H1 (cell line): ENCODE data around the gene UGT1A6. TPM values are rescaled to one million over a fixed set of nuclear protein-coding genes. Genes with fewer than 3 reads are reported as not detected.
A peak's percentile ranks its signal among the peaks of the same experiment; 100 is the strongest.

Experiments
- CTCF ChIA-PET: fragments of 300-600 bp; sonication (Branson Sonifier 250); formaldehyde crosslinking; loops from one replicate; lab custom pipeline; 2021; ENCODE audit not compliant: partially characterized antibody; lab: Charles Lee
- POLR2A ChIA-PET: fragments of 300-600 bp; sonication (Branson Sonifier 250); formaldehyde crosslinking; loops from one replicate; lab custom pipeline; 2021; ENCODE audit warnings: inconsistent platforms; ENCODE audit not compliant: partially characterized antibody; lab: Charles Lee
- DNase-seq, 2 experiments: peaks; one replicate each; pipeline versions ENCODE4 v3.0.0 to v3.0.0-alpha.2; 2010 to 2022; ENCODE audit warnings: low spot score in 2 of 2, low read depth in 1 of 2, mixed read lengths in 1 of 2
- FAIRE-seq: peaks from 2 replicates; lab custom pipeline; 2011; peaks lifted over from hg19 to GRCh38; lab: Jason Lieb, UNC
- H2AFZ ChIP-seq: 2 replicates; pipeline ENCODE4 v1.8.1; 2012; ENCODE audit warnings: low read length, inconsistent platforms
- H2AK5ac ChIP-seq: 2 replicates; pipeline ENCODE4 v1.6.1; 2013; ENCODE audit warnings: low read depth, low read length
- H2BK120ac ChIP-seq: replicated peaks from 2 replicates; pipeline ENCODE3; 2013; ENCODE audit warnings: low read depth, low read length, inconsistent platforms
- H2BK12ac ChIP-seq: 2 replicates; pipeline ENCODE4 v1.6.1; 2013; ENCODE audit warnings: low read depth, low read length
- H2BK15ac ChIP-seq: 2 replicates; pipeline ENCODE4 v1.6.1; 2013; ENCODE audit warnings: low read length
- H2BK20ac ChIP-seq: 2 replicates; pipeline ENCODE4 v1.6.1; 2013; ENCODE audit warnings: low read length
- H2BK5ac ChIP-seq: 2 replicates; pipeline ENCODE4 v1.6.1; 2013; ENCODE audit warnings: low read depth, low read length
- H3K14ac ChIP-seq: 2 replicates; pipeline ENCODE4 v1.6.1; 2013; ENCODE audit warnings: inconsistent platforms; ENCODE audit not compliant: insufficient read length
- H3K18ac ChIP-seq: 2 replicates; pipeline ENCODE4 v1.6.1; 2013; ENCODE audit warnings: low read length; ENCODE audit errors: extremely low read depth
- H3K23ac ChIP-seq: 2 replicates; pipeline ENCODE4 v1.6.1; 2013; ENCODE audit warnings: inconsistent platforms; ENCODE audit not compliant: insufficient read length
- H3K23me2 ChIP-seq: 2 replicates; pipeline ENCODE4 v1.6.1; 2013; ENCODE audit warnings: low read depth, low read length
- H3K27ac ChIP-seq: 2 replicates; pipeline ENCODE4 v1.6.1; 2011; ENCODE audit warnings: low read depth, low read length, inconsistent platforms
- H3K27me3 ChIP-seq, 4 experiments: replicated peaks in 1 of 4; 1 replicate in 1 of 4; 2 replicates in 3 of 4; pipeline versions ENCODE4 v1.6.1 to v1.8.1; 2011 to 2013; ENCODE audit warnings: low read length in 3 of 4, mild to moderate bottlenecking in 3 of 4, inconsistent platforms in 2 of 4, mixed read lengths in 2 of 4, moderate library complexity in 1 of 4; ENCODE audit not compliant: control insufficient read depth in 3 of 4, insufficient read depth in 3 of 4; ENCODE audit errors: extremely low read depth in 1 of 4
- H3K36me3 ChIP-seq, 4 experiments: 2 replicates each; pipeline versions ENCODE4 v1.6.1 to v1.8.1; 2011 to 2013; ENCODE audit warnings: mild to moderate bottlenecking in 4 of 4, low read length in 3 of 4, moderate library complexity in 2 of 4, control low read depth in 1 of 4, inconsistent platforms in 1 of 4; ENCODE audit not compliant: insufficient read depth in 4 of 4, control insufficient read depth in 2 of 4
- H3K4ac ChIP-seq: replicated peaks from 2 replicates; pipeline ENCODE3; 2013; ENCODE audit warnings: low read length, low read depth, mixed read lengths, inconsistent platforms; ENCODE audit not compliant: insufficient read length
- H3K4me1 ChIP-seq, 4 experiments: replicated peaks in 1 of 4; 1 replicate in 1 of 4; 2 replicates in 3 of 4; pipeline versions ENCODE4 v1.6.1 to v1.8.1; 2011 to 2013; ENCODE audit warnings: low read length in 3 of 4, inconsistent platforms in 2 of 4, mixed read lengths in 1 of 4; ENCODE audit not compliant: insufficient read depth in 4 of 4, control insufficient read depth in 3 of 4
- H3K4me2 ChIP-seq, 2 experiments: 2 replicates each; pipeline versions ENCODE4 v1.6.1 to v1.8.1; 2011 to 2013; ENCODE audit warnings: low read depth in 2 of 2, low read length in 2 of 2, control low read depth in 1 of 2, inconsistent platforms in 1 of 2, mild to moderate bottlenecking in 1 of 2; ENCODE audit not compliant: insufficient read depth in 1 of 2
- H3K4me3 ChIP-seq, 4 experiments: fragments of 200-600, 300-600 bp in 1 of 4; sonication (generic), shearing (Covaris generic), sonication (Bioruptor Twin) in 1 of 4; 2 replicates each; pipeline versions ENCODE4 v1.5.1 to v1.8.1; 2011 to 2016; ENCODE audit warnings: low read length in 4 of 4, low read depth in 3 of 4, control low read depth in 2 of 4, inconsistent platforms in 2 of 4, mild to moderate bottlenecking in 2 of 4, mixed read lengths in 1 of 4, moderate library complexity in 1 of 4; ENCODE audit not compliant: insufficient read depth in 2 of 4; ENCODE audit errors: extremely low read depth in 1 of 4
- H3K56ac ChIP-seq: replicated peaks from 2 replicates; pipeline ENCODE3; 2013; ENCODE audit warnings: low read depth, mild to moderate bottlenecking, mixed read lengths, low read length, inconsistent platforms; ENCODE audit not compliant: insufficient read length
- H3K79me1 ChIP-seq: 2 replicates; pipeline ENCODE4 v1.6.1; 2013; ENCODE audit warnings: low read depth, low read length, control low read depth
- H3K79me2 ChIP-seq, 2 experiments: 2 replicates each; pipeline versions ENCODE4 v1.6.1 to v1.8.1; 2012 to 2013; ENCODE audit warnings: low read length in 2 of 2, mild to moderate bottlenecking in 2 of 2, inconsistent platforms in 1 of 2; ENCODE audit not compliant: insufficient read depth in 2 of 2, control insufficient read depth in 1 of 2
- H3K9ac ChIP-seq, 4 experiments: replicated peaks in 1 of 4; 1 replicate in 1 of 4; 2 replicates in 3 of 4; pipeline versions ENCODE4 v1.6.1 to v1.8.1; 2011 to 2013; ENCODE audit warnings: low read depth in 3 of 4, low read length in 3 of 4, control low read depth in 2 of 4, mild to moderate bottlenecking in 2 of 4, moderate library complexity in 2 of 4, inconsistent platforms in 1 of 4; ENCODE audit errors: extremely low read depth in 1 of 4
- H3K9me3 ChIP-seq, 2 experiments: 2 replicates each; pipeline versions ENCODE4 v1.6.1 to v1.8.1; 2012 to 2013; ENCODE audit warnings: mild to moderate bottlenecking in 2 of 2, moderate library complexity in 2 of 2, control low read depth in 1 of 2, inconsistent platforms in 1 of 2, low read depth in 1 of 2, low read length in 1 of 2, mixed read lengths in 1 of 2; ENCODE audit not compliant: insufficient read depth in 2 of 2
- H4K20me1 ChIP-seq, 2 experiments: replicated peaks in 1 of 2; 2 replicates each; pipeline versions ENCODE3 to v1.8.1; 2011 to 2013; ENCODE audit warnings: inconsistent platforms in 2 of 2, low read length in 2 of 2, mild to moderate bottlenecking in 1 of 2; ENCODE audit not compliant: insufficient read depth in 2 of 2, control insufficient read depth in 1 of 2
- H4K5ac ChIP-seq: 2 replicates; pipeline ENCODE4 v1.6.1; 2013; ENCODE audit warnings: low read length, low read depth, mixed read lengths, inconsistent platforms; ENCODE audit not compliant: insufficient read length
- H4K8ac ChIP-seq: 2 replicates; pipeline ENCODE4 v1.8.0; 2013; ENCODE audit warnings: mild to moderate bottlenecking, moderate library complexity, low read length, inconsistent platforms; ENCODE audit not compliant: insufficient read depth; ENCODE audit errors: extremely low read depth
- H4K91ac ChIP-seq: replicated peaks from 2 replicates; pipeline ENCODE3; 2013; ENCODE audit warnings: low read length, mixed read lengths, inconsistent platforms; ENCODE audit not compliant: insufficient read length
- BACH1 ChIP-seq: IDR thresholded peaks from 2 replicates; pipeline ENCODE4 v1.6.1; 2012; ENCODE audit warnings: low read length, improper control_type of control experiment
- HDAC6 ChIP-seq: IDR thresholded peaks from one replicate; pipeline ENCODE4 v1.7.1; 2012; ENCODE audit warnings: low read depth, mild to moderate bottlenecking, inconsistent platforms, low read length, moderate library complexity
- NRF1 ChIP-seq: IDR thresholded peaks from 2 replicates; pipeline ENCODE4 v1.6.1; 2011; ENCODE audit warnings: mild to moderate bottlenecking, low read depth, low read length, improper control_type of control experiment
- POLR2A ChIP-seq, 2 experiments: IDR thresholded peaks; 1 replicate in 1 of 2; 2 replicates in 1 of 2; pipeline ENCODE4 v1.6.1; 2011; ENCODE audit warnings: low read depth in 2 of 2, low read length in 2 of 2, mild to moderate bottlenecking in 2 of 2; ENCODE audit errors: control extremely low read depth in 1 of 2
- WGBS, 2 experiments: shearing (Covaris generic) in 1 of 2; methylation state at CpG; one replicate each; pipeline versions ENCODE4 v1.1.6 to v1.1.7; 2013 to 2015; ENCODE audit warnings: low lambda C conversion rate in 2 of 2, mixed read lengths in 2 of 2, inconsistent platforms in 1 of 2, low coverage in 1 of 2, missing lambda C conversion rate in 1 of 2; ENCODE audit not compliant: insufficient replicate concordance in 2 of 2, insufficient coverage in 1 of 2, insufficient read length in 1 of 2; ENCODE audit errors: extremely low coverage in 1 of 2, missing lambda C conversion rate in 1 of 2; 5-methylcytosine and 5-hydroxymethylcytosine counted together
- polyA plus RNA-seq, 7 experiments: library from polyadenylated mRNA; depleted of rRNA in 3 of 7; stranded (reverse) in 5 of 7; unstranded in 2 of 7; fragments of >200 nt in 5 of 7; fragments of 200-250 nt in 2 of 7; gene quantifications; 1 replicate in 5 of 7; 2 replicates in 1 of 7; 4 replicates in 1 of 7; pipeline versions ENCODE4 v1.2.1 to v1.2.3, GENCODE V29; 2011 to 2013; ENCODE audit warnings: missing spikeins in 2 of 7, mixed read lengths in 2 of 7
- total RNA-seq: library from RNA; stranded (reverse); fragmentation: NEBNext Ultra II Directional; extraction: Animal tissue kit (Norgen Biotek cat#: 25700); gene quantifications from 2 replicates; pipeline ENCODE4 v1.2.1, GENCODE V29; 2021

UGT1A6 gene
- total and polyA plus RNA-seq, 2 of the 8 experiments (the other 6 are each of a cell fraction or from before 2014, with no cell fraction given), result not detected

- Histone ChIP-seq H4K20me1 (no peaks in the 10 kb centered on the region), H3K79me1 (no peaks in the 10 kb centered on the region), H3K9ac (no peak overlapping the region), H4K5ac (no peak overlapping the region), H3K4me2 (no peak overlapping the region), H2BK120ac (no peak overlapping the region), H3K27me3 (no peaks in the 10 kb centered on the region), H3K4me1 (no peaks in the 10 kb centered on the region), H3K4me3 (no peak overlapping the region), H3K4ac (no peak overlapping the region), H3K27ac (no peak overlapping the region), H3K79me2 (no peaks in the 10 kb centered on the region), H3K18ac (no peak overlapping the region), H3K36me3 (no peaks in the 10 kb centered on the region), H2BK5ac (no peak overlapping the region), H3K56ac (no peak overlapping the region), H2BK15ac (no peak overlapping the region), H3K23ac (no peak overlapping the region), H4K91ac (no peak overlapping the region), H2AK5ac (no peak overlapping the region), H3K23me2 (no peaks in the 10 kb centered on the region), H2AFZ (no peak overlapping the region), H4K8ac (no peak overlapping the region), H2BK20ac (no peak overlapping the region), H2BK12ac (0 out of 2 replicates have a peak overlapping the region, but pooled peaks have one; percentile 27), H3K9me3 (peaks cover 0 to 3% of the 10 kb centered on the region in 2 experiments; a peak in 2 of 4 replicates), H3K14ac (no peak overlapping the region)
- WGBS, 2 experiments, result 83% methylated on average over 13 of the region's 14 CpGs; no CpG with 5 or more reads in 1 of the 2 experiments
- DNase-seq (peak in 1 of 2 experiments; percentile 19), FAIRE-seq (no peak)
- ChIA-PET CTCF (no interaction called here), POLR2A (interaction anchor here (0.7 kb wide), 1 partner anchor 426 kb away, joined by 3 read pairs; no protein-coding TSS in a partner anchor)
- TF ChIP-seq NRF1 (no peak), BACH1 (no peak), POLR2A (IDR thresholded peaks at IDR 0.05; ENCODE audit: control extremely low read depth in 1 of 2, low read depth in 2 of 2, low read length in 2 of 2) (no peak), HDAC6 (no peak)
These were observed 105.8 kb downstream of the UGT1A6 start for GRCh38 chr2:233798335-233799086.
